Upper lobe of left lung (tissue), 6 donors: ENCODE results near the gene HIF1A. TPM values are rescaled to one million over a fixed set of nuclear protein-coding genes. Genes with fewer than 3 reads are reported as not detected.
A peak's percentile ranks its signal among the peaks of the same experiment; 100 is the strongest.

ENCODE experiments used
- ATAC-seq, 2 donors: fragments of 200-7000 bp; cut with Tn5 transposase; one replicate each; pipeline ENCODE4 v1.9.1; 2022; ENCODE audit warnings: mild to moderate bottlenecking in 2 of 2, moderate library complexity in 2 of 2; ENCODE audit not compliant: low FRiP score in 2 of 2
- DNase-seq, 2 donors: peaks; one replicate each; pipeline ENCODE4 v3.0.0-alpha.2; 2019 to 2020
- H3K27ac ChIP-seq, 4 donors: fragments of 200-600 bp; sonication (generic); one replicate each; pipeline ENCODE4 v1.5.1; 2016 to 2019
- H3K27me3 ChIP-seq, 4 donors: fragments of 200-600 bp; sonication (generic); one replicate each; pipeline ENCODE4 v1.5.1; 2017 to 2019
- H3K36me3 ChIP-seq, 4 donors: fragments of 200-600 bp; sonication (generic); one replicate each; pipeline ENCODE4 v1.5.1; 2016 to 2019
- H3K4me1 ChIP-seq, 4 donors: fragments of 200-600 bp; sonication (generic); one replicate each; pipeline ENCODE4 v1.5.1; 2018 to 2019
- H3K4me3 ChIP-seq, 4 donors: fragments of 200-600 bp; sonication (generic); one replicate each; pipeline ENCODE4 v1.5.1; 2017 to 2019; ENCODE audit warnings: mild to moderate bottlenecking in 2 of 4, moderate library complexity in 1 of 4
- H3K9me3 ChIP-seq, 4 donors: fragments of 200-600 bp; sonication (generic); one replicate each; pipeline ENCODE4 v1.5.1; 2018 to 2019
- EP300 ChIP-seq, 4 donors: sonication (generic); formaldehyde crosslinking; IDR thresholded peaks; one replicate each; pipeline ENCODE4 v1.5.1; 2017; ENCODE audit warnings: antibody characterized with exemption in 4 of 4, control low read depth in 2 of 4
- POLR2A ChIP-seq, 4 donors: fragments of 450-650 bp; IDR thresholded peaks; one replicate each; pipeline ENCODE4 v1.5.1; 2016 to 2017; ENCODE audit warnings: antibody characterized with exemption in 4 of 4, mild to moderate bottlenecking in 2 of 4
- POLR2AphosphoS5 ChIP-seq, 2 donors: sonication (generic); formaldehyde crosslinking; IDR thresholded peaks; one replicate each; pipeline ENCODE4 v1.5.1; 2017; ENCODE audit warnings: antibody characterized with exemption in 2 of 2
- WGBS, 2 donors: methylation state at CpG; one replicate each; pipeline ENCODE4 v1.1.5; 2017 to 2018; 5-methylcytosine and 5-hydroxymethylcytosine counted together
- total RNA-seq, 6 donors: library from RNA; depleted of rRNA in 4 of 6; stranded (reverse); fragments of >200 nt in 4 of 6; gene quantifications; one replicate each; pipeline versions ENCODE4 v1.1.0 to v1.2.1, GENCODE V29; 2016 to 2021
- TF ChIP-seq, protein P1 (sequence below), 6 experiments: fragments of 450-650 bp in 4 of 6; fragments of 200-600 bp in 2 of 6; sonication (generic) in 2 of 6; IDR thresholded peaks; one replicate each; pipeline ENCODE4 v1.5.1; 2016 to 2019; ENCODE audit warnings: antibody characterized with exemption in 6 of 6
- donor health status: DM: no; HTN: no; CAD: no; lungs with moderate emphysema.
- donor health status: DM: no; HTN: yes; CAD: no; lungs with severe emphysema.

The HIF1A gene
- total RNA-seq, 6 donors from 2014 or later: 72.1 to 131 (median 116) TPM

GRCh38 chr14:61649283-61649682 lies 46.0 kb upstream of the HIF1A start:
- 94 to 95% methylated on average over 4 of the region's 4 CpGs for WGBS, 2 donors
- ATAC-seq (no peak), DNase-seq (no peak)
- Histone ChIP-seq H3K4me3 (no peak overlapping the region), H3K9me3 (no peaks in the 10 kb centered on the region), H3K27me3 (no peaks in the 10 kb centered on the region), H3K4me1 (peaks cover 5 to 10% (median 8%) of the 10 kb centered on the region in 4 donors), H3K27ac (no peak overlapping the region), H3K36me3 (no peaks in the 10 kb centered on the region)
- no peak for TF ChIP-seq POLR2AphosphoS5 (IDR thresholded peaks at IDR 0.05)
- TF ChIP-seq, protein P1, sequence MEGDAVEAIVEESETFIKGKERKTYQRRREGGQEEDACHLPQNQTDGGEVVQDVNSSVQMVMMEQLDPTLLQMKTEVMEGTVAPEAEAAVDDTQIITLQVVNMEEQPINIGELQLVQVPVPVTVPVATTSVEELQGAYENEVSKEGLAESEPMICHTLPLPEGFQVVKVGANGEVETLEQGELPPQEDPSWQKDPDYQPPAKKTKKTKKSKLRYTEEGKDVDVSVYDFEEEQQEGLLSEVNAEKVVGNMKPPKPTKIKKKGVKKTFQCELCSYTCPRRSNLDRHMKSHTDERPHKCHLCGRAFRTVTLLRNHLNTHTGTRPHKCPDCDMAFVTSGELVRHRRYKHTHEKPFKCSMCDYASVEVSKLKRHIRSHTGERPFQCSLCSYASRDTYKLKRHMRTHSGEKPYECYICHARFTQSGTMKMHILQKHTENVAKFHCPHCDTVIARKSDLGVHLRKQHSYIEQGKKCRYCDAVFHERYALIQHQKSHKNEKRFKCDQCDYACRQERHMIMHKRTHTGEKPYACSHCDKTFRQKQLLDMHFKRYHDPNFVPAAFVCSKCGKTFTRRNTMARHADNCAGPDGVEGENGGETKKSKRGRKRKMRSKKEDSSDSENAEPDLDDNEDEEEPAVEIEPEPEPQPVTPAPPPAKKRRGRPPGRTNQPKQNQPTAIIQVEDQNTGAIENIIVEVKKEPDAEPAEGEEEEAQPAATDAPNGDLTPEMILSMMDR (IDR thresholded peaks at IDR 0.05): no peak
- TF ChIP-seq POLR2A (IDR thresholded peaks at IDR 0.05): no peak
- no peak for TF ChIP-seq EP300 (IDR thresholded peaks at IDR 0.05)

GRCh38 chr14:61651355-61651754 lies 44.0 kb upstream of the HIF1A start:
- TF ChIP-seq, protein P1 (IDR thresholded peaks at IDR 0.05): no peak
- TF ChIP-seq POLR2A (IDR thresholded peaks at IDR 0.05) (no peak), POLR2AphosphoS5 (IDR thresholded peaks at IDR 0.05) (no peak), EP300 (IDR thresholded peaks at IDR 0.05) (no peak)
- DNase-seq: no peak
- Histone ChIP-seq H3K4me1 (peaks cover 5 to 10% (median 9%) of the 10 kb centered on the region in 4 donors), H3K27me3 (no peaks in the 10 kb centered on the region), H3K4me3 (no peak overlapping the region), H3K9me3 (no peaks in the 10 kb centered on the region), H3K27ac (no peak overlapping the region), H3K36me3 (no peaks in the 10 kb centered on the region)
- no peak for ATAC-seq
- 93 to 96% methylated on average over 4 of the region's 4 CpGs for WGBS, 2 donors

- H3K9me3 ChIP-seq: no peaks in the 10 kb centered on the region
- no peak for TF ChIP-seq POLR2AphosphoS5 (IDR thresholded peaks at IDR 0.05)
- no peak overlapping the region for H3K27ac ChIP-seq
- no peaks in the 10 kb centered on the region for H3K36me3 ChIP-seq
- H3K4me1 ChIP-seq: peaks cover 5 to 10% (median 9%) of the 10 kb centered on the region in 4 donors
- DNase-seq (no peak), ATAC-seq (no peak)
- H3K4me3 ChIP-seq: no peak overlapping the region
- WGBS, 2 donors: 78 to 85% methylated on average over 5 of the region's 5 CpGs
- H3K27me3 ChIP-seq: no peaks in the 10 kb centered on the region
Measured at GRCh38 chr14:61652526-61653262, 42.6 kb upstream of the HIF1A start.

- TF ChIP-seq, protein P1 (IDR thresholded peaks at IDR 0.05): no peak
- peak; percentile 61 to 62 for TF ChIP-seq POLR2AphosphoS5 (IDR thresholded peaks at IDR 0.05)
- peak in 1 of 4 donors; percentile 66 for TF ChIP-seq EP300 (IDR thresholded peaks at IDR 0.05)
- peaks cover 5 to 10% (median 9%) of the 10 kb centered on the region in 4 donors for H3K4me1 ChIP-seq
- no peak overlapping the region for H3K27ac ChIP-seq
- no peaks in the 10 kb centered on the region for H3K9me3 ChIP-seq
- H3K36me3 ChIP-seq: no peaks in the 10 kb centered on the region
- peak in 1 of 2 donors; percentile 43 for ATAC-seq
- peak in 1 of 2 donors; percentile 62 for DNase-seq
- no peaks in the 10 kb centered on the region for H3K27me3 ChIP-seq
- no peak overlapping the region for H3K4me3 ChIP-seq
- 23 to 39% methylated on average over 6 of the region's 6 CpGs for WGBS, 2 donors
Measured at GRCh38 chr14:61653507-61653906, 41.8 kb upstream of the HIF1A start.

DNA sequence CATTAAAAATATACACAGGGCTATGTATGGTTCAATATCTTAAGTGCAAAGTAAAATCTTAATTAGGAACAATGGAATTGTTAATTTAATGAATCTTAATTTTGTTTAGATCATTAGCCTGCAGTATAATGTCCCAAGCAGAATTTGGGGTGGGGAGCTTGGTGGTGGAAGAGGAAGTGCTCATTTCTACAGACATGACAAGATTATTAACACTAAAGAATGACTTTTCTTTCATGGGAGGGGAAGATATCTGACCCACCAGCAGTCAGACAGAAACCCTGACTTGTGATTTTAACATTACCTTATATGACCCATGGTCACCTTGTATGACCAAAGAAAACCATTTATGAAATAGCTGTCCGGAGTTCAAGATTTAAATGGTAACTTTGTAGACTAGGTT lies 41.3 kb upstream of the HIF1A start:
- TF ChIP-seq, protein P1 (IDR thresholded peaks at IDR 0.05): no peak
- no peak for TF ChIP-seq POLR2A (IDR thresholded peaks at IDR 0.05)
- H3K27ac ChIP-seq: no peak overlapping the region
- 94 to 96% methylated on average over 1 of the region's 1 CpG for WGBS, 2 donors
- no peak overlapping the region for H3K4me3 ChIP-seq
- no peaks in the 10 kb centered on the region for H3K27me3 ChIP-seq
- no peaks in the 10 kb centered on the region for H3K9me3 ChIP-seq
- peaks cover 5 to 10% (median 9%) of the 10 kb centered on the region in 4 donors for H3K4me1 ChIP-seq
- H3K36me3 ChIP-seq: no peaks in the 10 kb centered on the region
- ATAC-seq (no peak), DNase-seq (no peak)
